NB4 (cell line): Measurements from ENCODE around the gene AKAP3.

Source experiments
- POLR2A ChIP-seq: IDR thresholded peaks from 2 replicates; pipeline ENCODE4 v1.6.1; 2011; ENCODE audit warnings: mild to moderate bottlenecking; ENCODE audit not compliant: insufficient read length; ENCODE audit errors: extremely low read depth
- TF ChIP-seq, protein P1 (sequence below): IDR thresholded peaks from one replicate; pipeline ENCODE4 v1.5.1; 2012; ENCODE audit warnings: low read depth, low read length

DNA sequence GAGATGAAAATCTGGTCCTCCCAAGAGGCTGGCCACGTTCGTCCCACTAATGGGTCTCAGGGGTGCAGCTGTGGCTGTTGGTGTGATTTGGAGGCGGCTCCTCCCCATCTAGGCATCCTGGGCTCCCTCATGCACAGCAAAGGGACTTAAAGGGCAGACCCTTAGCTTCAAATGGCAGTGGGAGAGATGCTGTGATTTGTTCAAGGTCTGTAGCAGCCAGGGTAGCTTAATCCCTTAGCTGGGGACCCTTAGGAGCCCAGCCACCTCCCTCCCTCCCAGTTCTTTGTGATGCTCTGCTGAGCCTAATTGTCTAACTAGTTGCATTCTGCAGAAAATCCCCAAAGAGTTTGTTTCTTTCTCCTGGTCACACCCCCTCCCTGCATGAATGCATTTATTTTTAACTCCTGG lies 68.6 kb downstream of the AKAP3 start:
- TF ChIP-seq, protein P1, sequence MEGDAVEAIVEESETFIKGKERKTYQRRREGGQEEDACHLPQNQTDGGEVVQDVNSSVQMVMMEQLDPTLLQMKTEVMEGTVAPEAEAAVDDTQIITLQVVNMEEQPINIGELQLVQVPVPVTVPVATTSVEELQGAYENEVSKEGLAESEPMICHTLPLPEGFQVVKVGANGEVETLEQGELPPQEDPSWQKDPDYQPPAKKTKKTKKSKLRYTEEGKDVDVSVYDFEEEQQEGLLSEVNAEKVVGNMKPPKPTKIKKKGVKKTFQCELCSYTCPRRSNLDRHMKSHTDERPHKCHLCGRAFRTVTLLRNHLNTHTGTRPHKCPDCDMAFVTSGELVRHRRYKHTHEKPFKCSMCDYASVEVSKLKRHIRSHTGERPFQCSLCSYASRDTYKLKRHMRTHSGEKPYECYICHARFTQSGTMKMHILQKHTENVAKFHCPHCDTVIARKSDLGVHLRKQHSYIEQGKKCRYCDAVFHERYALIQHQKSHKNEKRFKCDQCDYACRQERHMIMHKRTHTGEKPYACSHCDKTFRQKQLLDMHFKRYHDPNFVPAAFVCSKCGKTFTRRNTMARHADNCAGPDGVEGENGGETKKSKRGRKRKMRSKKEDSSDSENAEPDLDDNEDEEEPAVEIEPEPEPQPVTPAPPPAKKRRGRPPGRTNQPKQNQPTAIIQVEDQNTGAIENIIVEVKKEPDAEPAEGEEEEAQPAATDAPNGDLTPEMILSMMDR, result no peak
- TF ChIP-seq POLR2A, result no peak
